NCI-H2227 treated with DMSO at 0.1 percent for 48 hours (cell line): ENCODE data around the gene OSTN.

Experiments
- DNase-seq: peaks from one replicate; lab custom pipeline; 2025; lab: John Stamatoyannopoulos, UW

The OSTN gene

DNA sequence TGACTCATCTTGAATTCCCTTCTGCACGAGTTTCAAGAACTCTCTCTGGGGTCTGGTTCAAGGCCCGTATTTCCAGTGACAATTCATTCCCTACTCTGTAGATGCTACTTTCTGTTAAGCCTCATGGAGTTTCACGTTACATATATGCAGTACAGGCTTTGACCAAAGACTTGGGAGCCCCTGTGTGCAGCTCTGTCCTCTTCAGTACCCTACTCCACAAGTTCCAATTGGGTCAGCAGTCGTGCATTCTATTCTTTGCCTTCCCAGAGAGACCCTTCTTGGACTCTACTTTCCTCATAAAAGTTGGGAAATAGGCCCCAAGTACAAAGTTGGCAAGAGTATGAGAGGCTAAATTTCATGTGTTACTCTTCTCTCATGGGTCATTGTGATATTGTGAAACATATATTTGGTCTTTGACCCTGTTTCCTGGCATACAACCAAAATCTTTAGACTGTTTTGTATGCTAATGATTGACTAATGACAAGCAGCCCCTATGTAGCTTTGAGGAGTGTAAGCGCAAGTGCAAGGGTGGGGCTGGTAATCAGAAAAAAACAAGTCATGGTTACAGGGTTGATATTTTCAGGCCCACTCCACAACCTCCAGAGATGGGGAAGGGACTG is 115.2 kb downstream of the OSTN start:
- DNase-seq = no peak
